ENCODE data around the gene RABL3.

The RABL3 gene

GRCh38 chr3:120649830-120650233 lies 92.5 kb downstream of the RABL3 start:
- Histone ChIP-seq H3K9ac (ENCODE audit: low read depth, low read length) (no peak overlapping the region), H2AFZ (ENCODE audit: low read depth, low read length) (no peak overlapping the region), H3K4me2 (ENCODE audit: insufficient read depth, low read length) (no peak overlapping the region), H4K20me1 (ENCODE audit: insufficient read depth, low read length) (no peaks in the 10 kb centered on the region), H3K27ac (ENCODE audit: low read length) (no peak overlapping the region), H3K27me3 (ENCODE audit: insufficient read depth, low read length, poor library complexity) (peaks cover 4% of the 10 kb centered on the region), H3K36me3 (ENCODE audit: insufficient read depth, low read length) (no peaks in the 10 kb centered on the region), H3K4me1 (ENCODE audit: insufficient read depth, low read length) (no peaks in the 10 kb centered on the region), H3K4me3 (ENCODE audit: low read depth in 1 of 2, low read length in 2 of 2) (no peak overlapping the region), H3K79me2 (ENCODE audit: insufficient read depth, low read length) (no peaks in the 10 kb centered on the region), H3K9me3 (ENCODE audit: insufficient read depth, low read length, severe bottlenecking) (no peaks in the 10 kb centered on the region)
- TF ChIP-seq CTCF (IDR thresholded peaks at IDR 0.05; ENCODE audit: borderline replicate concordance, extremely low read depth, low read length, poor library complexity, severe bottlenecking) (no peak), EZH2 (IDR thresholded peaks at IDR 0.05; ENCODE audit: borderline replicate concordance, low read depth, low read length, severe bottlenecking) (no peak)
- ATAC-seq (ENCODE audit: insufficient read depth, low read depth) (no peak), DNase-seq (no peak)

- ATAC-seq (ENCODE audit: insufficient read depth, low read depth) (no peak), DNase-seq (no peak)
- no peaks in the 10 kb centered on the region for H4K20me1 ChIP-seq (ENCODE audit: insufficient read depth, low read length)
- H3K27ac ChIP-seq (ENCODE audit: low read length): no peak overlapping the region
- H3K4me2 ChIP-seq (ENCODE audit: insufficient read depth, low read length): no peak overlapping the region
- H3K4me1 ChIP-seq (ENCODE audit: insufficient read depth, low read length): no peaks in the 10 kb centered on the region
- H3K27me3 ChIP-seq (ENCODE audit: insufficient read depth, low read length, poor library complexity): peaks cover 4% of the 10 kb centered on the region
- H3K9ac ChIP-seq (ENCODE audit: low read depth, low read length): no peak overlapping the region
- H3K79me2 ChIP-seq (ENCODE audit: insufficient read depth, low read length): no peaks in the 10 kb centered on the region
- TF ChIP-seq CTCF (IDR thresholded peaks at IDR 0.05; ENCODE audit: borderline replicate concordance, extremely low read depth, low read length, poor library complexity, severe bottlenecking) (no peak), EZH2 (IDR thresholded peaks at IDR 0.05; ENCODE audit: borderline replicate concordance, low read depth, low read length, severe bottlenecking) (no peak)
- no peaks in the 10 kb centered on the region for H3K36me3 ChIP-seq (ENCODE audit: insufficient read depth, low read length)
- H2AFZ ChIP-seq (ENCODE audit: low read depth, low read length): no peak overlapping the region
- H3K9me3 ChIP-seq (ENCODE audit: insufficient read depth, low read length, severe bottlenecking): no peaks in the 10 kb centered on the region
- H3K4me3 ChIP-seq (ENCODE audit: low read depth in 1 of 2, low read length in 2 of 2): no peak overlapping the region
Measured at GRCh38 chr3:120648290-120648689, 94.0 kb downstream of the RABL3 start.

- Histone ChIP-seq H4K20me1 (ENCODE audit: insufficient read depth, low read length) (no peaks in the 10 kb centered on the region), H3K27ac (ENCODE audit: low read length) (no peak overlapping the region), H3K4me2 (ENCODE audit: insufficient read depth, low read length) (no peak overlapping the region), H3K9me3 (ENCODE audit: insufficient read depth, low read length, severe bottlenecking) (no peaks in the 10 kb centered on the region), H3K9ac (ENCODE audit: low read depth, low read length) (no peak overlapping the region), H2AFZ (ENCODE audit: low read depth, low read length) (no peak overlapping the region), H3K4me3 (ENCODE audit: low read depth in 1 of 2, low read length in 2 of 2) (no peak overlapping the region), H3K79me2 (ENCODE audit: insufficient read depth, low read length) (no peaks in the 10 kb centered on the region), H3K36me3 (ENCODE audit: insufficient read depth, low read length) (no peaks in the 10 kb centered on the region), H3K4me1 (ENCODE audit: insufficient read depth, low read length) (no peaks in the 10 kb centered on the region), H3K27me3 (ENCODE audit: insufficient read depth, low read length, poor library complexity) (peaks cover 4% of the 10 kb centered on the region)
- TF ChIP-seq CTCF (IDR thresholded peaks at IDR 0.05; ENCODE audit: borderline replicate concordance, extremely low read depth, low read length, poor library complexity, severe bottlenecking) (no peak), EZH2 (IDR thresholded peaks at IDR 0.05; ENCODE audit: borderline replicate concordance, low read depth, low read length, severe bottlenecking) (no peak)
- no peak for ATAC-seq (ENCODE audit: insufficient read depth, low read depth)
- DNase-seq: no peak
Measured at GRCh38 chr3:120646771-120647432, 95.4 kb downstream of the RABL3 start.

All from DND-41 (cell line).